Right atrium auricular region (tissue), 2 donors: ENCODE results near the gene BMI1. TPM values are rescaled to one million over a fixed set of nuclear protein-coding genes. Genes with fewer than 3 reads are reported as not detected.

Experiments used
- DNase-seq: peaks from one replicate; pipeline ENCODE4 v3.0.0-alpha.2; 2019; ENCODE audit warnings: low spot score
- H3K27ac ChIP-seq, 2 donors: fragments of 200-600 bp; sonication (generic); 1 replicate in 1 of 2; 2 replicates in 1 of 2; pipeline ENCODE4 v1.5.1; 2016 to 2019
- H3K27me3 ChIP-seq, 2 donors: fragments of 200-600 bp; sonication (generic); one replicate each; pipeline versions ENCODE4 v1.5.1 to v1.6.0; 2017 to 2019
- H3K36me3 ChIP-seq: fragments of 200-600 bp; sonication (generic); one replicate; pipeline ENCODE4 v1.5.1; 2016
- H3K4me1 ChIP-seq, 2 donors: fragments of 200-600 bp; sonication (generic); one replicate each; pipeline versions ENCODE4 v1.5.1 to v1.6.0; 2017 to 2019
- H3K4me3 ChIP-seq, 2 donors: fragments of 200-600 bp; sonication (generic); 1 replicate in 1 of 2; 2 replicates in 1 of 2; pipeline ENCODE4 v1.5.1; 2017 to 2019; ENCODE audit warnings: mild to moderate bottlenecking in 1 of 2, moderate library complexity in 1 of 2
- H3K9me3 ChIP-seq, 2 donors: fragments of 200-600 bp; sonication (generic); one replicate each; pipeline ENCODE4 v1.5.1; 2019
- total RNA-seq, 2 donors: library from RNA; depleted of rRNA; stranded (reverse); fragments of >200 nt; gene quantifications; one replicate each; pipeline ENCODE4 v1.1.0, GENCODE V29; 2016
- TF ChIP-seq, protein P1 (sequence below), 2 donors: fragments of 200-600 bp; sonication (generic); IDR thresholded peaks; one replicate each; pipeline ENCODE4 v1.5.1; 2019; ENCODE audit warnings: antibody characterized with exemption in 2 of 2

BMI1 gene
- total RNA-seq, 2 donors from 2014 or later, result 34.7 to 40.7 TPM

DNA sequence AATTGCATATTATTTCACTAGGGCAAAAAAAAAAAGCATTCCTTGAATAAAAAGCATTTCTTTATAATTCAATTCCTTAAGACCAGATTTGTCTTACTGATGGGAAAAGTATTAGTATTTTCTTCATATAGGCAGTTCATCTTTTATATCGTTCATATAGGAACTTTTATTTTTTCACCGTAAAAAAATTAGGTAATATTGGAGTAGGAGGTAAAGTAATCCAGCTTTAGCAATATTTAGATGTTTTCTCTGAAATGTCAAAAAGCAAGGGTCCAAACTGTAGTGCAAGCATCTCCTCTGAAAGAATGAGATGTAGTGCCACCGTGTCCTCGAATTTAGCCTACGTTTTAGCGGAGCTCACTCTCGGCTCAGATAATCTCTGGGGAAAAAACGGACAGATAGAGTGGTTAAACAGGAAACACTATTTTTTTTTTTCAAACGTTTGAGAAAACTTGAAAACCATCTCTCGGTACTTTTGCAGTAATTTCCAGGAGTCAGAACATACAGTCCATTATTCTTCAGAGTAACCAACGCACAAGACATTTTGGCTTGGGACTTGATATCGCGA is 18.9 kb downstream of the BMI1 start:
- Histone ChIP-seq H3K4me1 (peaks cover 0 to 37% of the 10 kb centered on the region in 2 donors), H3K27me3 (peaks cover 65 to 71% of the 10 kb centered on the region in 2 donors), H3K4me3 (peak overlapping the region; percentile 85 to 86), H3K27ac (peak overlapping the region; percentile 92 to 93), H3K36me3 (no peaks in the 10 kb centered on the region), H3K9me3 (no peaks in the 10 kb centered on the region)
- DNase-seq, result no peak
- TF ChIP-seq, protein P1, sequence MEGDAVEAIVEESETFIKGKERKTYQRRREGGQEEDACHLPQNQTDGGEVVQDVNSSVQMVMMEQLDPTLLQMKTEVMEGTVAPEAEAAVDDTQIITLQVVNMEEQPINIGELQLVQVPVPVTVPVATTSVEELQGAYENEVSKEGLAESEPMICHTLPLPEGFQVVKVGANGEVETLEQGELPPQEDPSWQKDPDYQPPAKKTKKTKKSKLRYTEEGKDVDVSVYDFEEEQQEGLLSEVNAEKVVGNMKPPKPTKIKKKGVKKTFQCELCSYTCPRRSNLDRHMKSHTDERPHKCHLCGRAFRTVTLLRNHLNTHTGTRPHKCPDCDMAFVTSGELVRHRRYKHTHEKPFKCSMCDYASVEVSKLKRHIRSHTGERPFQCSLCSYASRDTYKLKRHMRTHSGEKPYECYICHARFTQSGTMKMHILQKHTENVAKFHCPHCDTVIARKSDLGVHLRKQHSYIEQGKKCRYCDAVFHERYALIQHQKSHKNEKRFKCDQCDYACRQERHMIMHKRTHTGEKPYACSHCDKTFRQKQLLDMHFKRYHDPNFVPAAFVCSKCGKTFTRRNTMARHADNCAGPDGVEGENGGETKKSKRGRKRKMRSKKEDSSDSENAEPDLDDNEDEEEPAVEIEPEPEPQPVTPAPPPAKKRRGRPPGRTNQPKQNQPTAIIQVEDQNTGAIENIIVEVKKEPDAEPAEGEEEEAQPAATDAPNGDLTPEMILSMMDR (IDR thresholded peaks at IDR 0.05), result no peak

DNA sequence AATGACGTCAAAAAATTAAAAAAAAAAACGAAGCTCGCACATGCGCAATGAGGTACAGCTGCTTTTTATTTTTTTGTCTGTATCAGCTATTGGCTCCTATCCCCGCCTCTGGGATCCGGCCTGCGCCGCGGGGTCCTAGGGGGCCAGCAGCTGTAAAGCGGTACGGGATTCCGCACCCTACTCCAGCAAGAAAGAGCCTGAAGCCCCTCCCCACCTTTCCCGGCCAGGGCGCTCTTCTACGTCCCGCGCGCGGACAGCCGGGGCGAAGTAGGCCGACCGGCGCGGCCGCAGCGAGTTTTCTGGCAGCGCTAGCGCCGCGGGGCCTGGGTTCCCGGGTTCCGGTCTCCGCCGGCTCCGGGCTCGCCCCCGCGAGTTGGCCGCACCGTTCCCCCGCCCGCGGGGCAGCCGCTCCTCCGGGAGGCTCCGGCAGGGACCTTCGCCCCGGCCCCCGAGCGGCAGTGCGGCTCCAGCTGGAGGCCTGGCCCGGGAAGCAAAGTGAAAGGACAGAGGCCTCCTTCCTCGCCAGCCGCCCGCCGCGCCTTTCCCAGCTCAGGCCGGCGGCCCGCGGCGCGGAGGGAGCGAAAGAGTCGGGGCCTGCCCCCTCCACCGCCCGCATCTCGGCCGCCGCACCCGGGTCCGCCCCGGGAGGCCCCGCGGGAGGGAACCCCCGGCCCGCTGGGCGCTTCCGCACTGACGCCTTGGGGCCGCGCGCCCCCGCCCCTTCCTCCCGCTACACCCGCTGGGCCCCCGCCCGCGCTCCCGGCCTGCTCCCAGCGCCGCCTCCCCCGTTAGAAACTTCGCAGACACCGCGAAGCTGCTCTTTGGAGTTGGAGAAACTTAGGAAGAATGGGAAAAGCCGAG is 19.7 kb downstream of the BMI1 start:
- Histone ChIP-seq H3K4me1 (peaks cover 0 to 37% of the 10 kb centered on the region in 2 donors), H3K9me3 (no peaks in the 10 kb centered on the region), H3K4me3 (peak overlapping the region; percentile 85 to 86), H3K27me3 (peaks cover 65 to 71% of the 10 kb centered on the region in 2 donors), H3K27ac (peak overlapping the region; percentile 92 to 93), H3K36me3 (no peaks in the 10 kb centered on the region)
- TF ChIP-seq, protein P1 (IDR thresholded peaks at IDR 0.05), result no peak
- DNase-seq, result peak; percentile 72

DNA sequence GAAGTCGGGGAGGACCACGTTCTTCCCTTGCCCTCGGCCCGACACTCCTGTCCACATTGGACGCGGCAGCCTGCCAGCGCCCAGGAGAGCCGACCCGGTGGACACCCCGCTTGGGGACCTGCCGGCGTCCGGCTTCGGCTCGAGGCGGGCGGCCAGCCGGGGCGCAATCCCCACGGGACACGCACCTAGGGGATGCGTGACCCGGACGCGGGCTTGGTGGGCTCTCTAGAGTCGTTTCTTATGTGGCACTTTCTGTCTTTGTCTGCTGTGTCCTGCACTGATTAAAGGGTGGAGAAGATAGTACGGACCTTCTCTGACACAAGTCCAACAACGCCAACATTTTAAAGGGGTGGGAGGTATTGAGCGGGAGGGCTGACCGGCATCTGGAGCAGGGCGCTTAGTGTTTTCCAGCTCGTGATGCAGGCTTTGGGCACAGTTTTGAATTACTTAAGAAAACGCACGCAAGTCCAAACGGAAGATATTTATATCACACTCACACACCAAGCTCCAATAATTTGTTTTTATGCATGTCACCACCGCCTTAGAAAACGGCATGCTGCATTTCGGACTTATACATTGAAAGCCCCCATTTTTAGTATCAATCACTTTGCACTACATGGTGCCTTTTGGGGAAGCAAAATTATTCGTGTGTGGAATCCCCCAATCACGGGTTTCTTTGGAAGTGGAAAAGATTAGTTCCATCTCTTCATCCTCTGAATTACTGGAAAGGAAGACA is 20.5 kb downstream of the BMI1 start:
- H3K36me3 ChIP-seq, result no peaks in the 10 kb centered on the region
- TF ChIP-seq, protein P1 (IDR thresholded peaks at IDR 0.05), result no peak
- peaks cover 62 to 71% of the 10 kb centered on the region in 2 donors for H3K27me3 ChIP-seq
- H3K9me3 ChIP-seq, result no peaks in the 10 kb centered on the region
- H3K4me1 ChIP-seq, result peaks cover 0 to 30% of the 10 kb centered on the region in 2 donors
- peak overlapping the region; percentile 85 to 86 for H3K4me3 ChIP-seq
- peak overlapping the region; percentile 92 to 93 for H3K27ac ChIP-seq
- DNase-seq, result no peak

DNA sequence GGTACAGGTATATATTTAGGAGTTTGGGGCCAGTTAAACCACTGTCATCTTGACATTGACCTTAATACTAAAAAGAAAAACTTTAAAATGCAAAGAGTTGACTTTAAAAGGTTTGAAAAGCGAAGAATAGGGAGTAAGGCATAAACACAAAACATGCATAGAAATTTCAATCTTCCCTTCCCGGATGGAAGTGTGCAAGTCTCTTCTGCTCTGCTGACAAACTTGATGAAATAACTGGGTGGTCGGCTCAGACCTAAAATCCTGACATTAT is 21.0 kb downstream of the BMI1 start:
- H3K9me3 ChIP-seq, result no peaks in the 10 kb centered on the region
- H3K4me1 ChIP-seq, result peaks cover 0 to 25% of the 10 kb centered on the region in 2 donors
- TF ChIP-seq, protein P1 (IDR thresholded peaks at IDR 0.05), result no peak
- peaks cover 60 to 71% of the 10 kb centered on the region in 2 donors for H3K27me3 ChIP-seq
- DNase-seq, result no peak
- no peak overlapping the region for H3K4me3 ChIP-seq
- no peak overlapping the region for H3K27ac ChIP-seq
- H3K36me3 ChIP-seq, result no peaks in the 10 kb centered on the region

DNA sequence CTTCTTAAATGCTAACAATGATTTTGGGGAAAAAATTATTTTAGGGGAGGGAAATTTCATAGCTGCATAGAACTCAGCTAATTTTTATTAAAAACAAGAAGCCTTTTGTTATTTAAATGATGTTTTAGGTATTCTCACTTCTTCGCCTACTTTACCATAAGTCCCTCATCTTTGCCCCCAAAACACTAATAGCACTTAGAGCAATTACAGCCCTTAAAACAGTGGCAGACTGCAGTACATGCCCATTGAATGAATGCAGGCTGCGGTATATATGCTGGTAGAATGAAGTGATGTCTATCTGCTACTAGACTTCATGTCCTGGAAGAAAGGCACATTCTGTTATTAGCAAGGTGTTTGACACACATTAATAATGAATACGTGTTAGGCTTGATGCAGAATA is 21.5 kb downstream of the BMI1 start:
- no peak overlapping the region for H3K27ac ChIP-seq
- H3K36me3 ChIP-seq, result no peaks in the 10 kb centered on the region
- no peaks in the 10 kb centered on the region for H3K9me3 ChIP-seq
- peaks cover 58 to 65% of the 10 kb centered on the region in 2 donors for H3K27me3 ChIP-seq
- TF ChIP-seq, protein P1 (IDR thresholded peaks at IDR 0.05), result no peak
- peaks cover 0 to 23% of the 10 kb centered on the region in 2 donors for H3K4me1 ChIP-seq
- DNase-seq, result no peak
- no peak overlapping the region for H3K4me3 ChIP-seq
